HCT116 (cell line): ENCODE measurements around the gene SNAP29. TPM values are rescaled to one million over a fixed set of nuclear protein-coding genes. Genes with fewer than 3 reads are reported as not detected.

Source experiments
- ATAC-seq: fragments of 200-7000 bp; cut with Tn5 transposase; 2 replicates; pipeline ENCODE4 v1.9.1; 2020; ENCODE audit warnings: mild to moderate bottlenecking, moderate library complexity
- Bru-seq: library from RNA; stranded (reverse); fragments of 400-500 nt; gene quantifications from one replicate; lab custom pipeline; 2021; lab: Mats Ljungman, UMichigan
- BruChase-seq, 2 experiments: library from RNA; stranded (reverse); fragments of 400-500 nt; gene quantifications; one replicate each; lab custom pipeline; 2021; lab: Mats Ljungman, UMichigan
- BruUV-seq: library from RNA; stranded (reverse); fragments of 400-500 nt; replicated peaks from 2 replicates; lab custom pipeline; 2021; lab: Mats Ljungman, UMichigan
- CTCF ChIA-PET: fragments of 300-600 bp; sonication (Branson Sonifier 250); formaldehyde crosslinking; loops from one replicate; lab custom pipeline; 2021; ENCODE audit warnings: antibody characterized with exemption; lab: Charles Lee
- POLR2A ChIA-PET: fragments of 300-600, 350-600 bp; sonication (Branson Sonifier 250); formaldehyde crosslinking; loops from one replicate; lab custom pipeline; 2021; ENCODE audit warnings: antibody characterized with exemption; lab: Charles Lee
- RAD21 ChIA-PET, 2 experiments: fragments of 300-600 bp; sonication (Branson Sonifier 250); formaldehyde crosslinking; loops; one replicate each; lab custom pipeline; 2023; ENCODE audit warnings: low total read pairs in 2 of 2; ENCODE audit not compliant: uncharacterized antibody in 2 of 2, unreplicated experiment in 2 of 2, low non-redundant PET in 1 of 2; lab: Charles Lee
- DNase-seq: peaks from one replicate; pipeline ENCODE4 v3.0.0-alpha.2; 2010; ENCODE audit warnings: low read depth, low spot score
- H2AFZ ChIP-seq: fragments of 200-600 bp; shearing (Covaris generic), sonication (generic); 2 replicates; pipeline ENCODE4 v1.6.1; 2017; ENCODE audit warnings: low read depth, mixed run types, mixed read lengths, antibody characterized with exemption, low read length; ENCODE audit not compliant: poor library complexity, severe bottlenecking
- H3K27ac ChIP-seq: 2 replicates; pipeline ENCODE4 v1.5.1; 2012; ENCODE audit warnings: low read depth, low read length
- H3K27me3 ChIP-seq: fragments of 200-600 bp; sonication (generic); 2 replicates; pipeline ENCODE4 v1.6.1; 2016; ENCODE audit warnings: mixed run types, low read length, mixed read lengths; ENCODE audit not compliant: insufficient read depth
- H3K36me3 ChIP-seq, 2 experiments: fragments of 200-500 bp in 1 of 2; fragments of 200-600 bp in 1 of 2; sonication (Bioruptor generic) in 1 of 2; sonication (generic) in 1 of 2; 2 replicates each; pipeline versions ENCODE4 v1.5.1 to v1.6.1; 2014 to 2016; ENCODE audit warnings: low read length in 2 of 2, inconsistent platforms in 1 of 2, mixed read lengths in 1 of 2, mixed run types in 1 of 2; ENCODE audit not compliant: insufficient read depth in 2 of 2, control insufficient read depth in 1 of 2
- H3K4me1 ChIP-seq, 2 experiments: fragments of 200-600 bp in 1 of 2; sonication (generic) in 1 of 2; 2 replicates each; pipeline versions ENCODE4 v1.5.1 to v1.6.1; 2012 to 2017; ENCODE audit warnings: low read length in 2 of 2, inconsistent platforms in 1 of 2, mild to moderate bottlenecking in 1 of 2, mixed read lengths in 1 of 2, mixed run types in 1 of 2, moderate library complexity in 1 of 2; ENCODE audit not compliant: insufficient read depth in 2 of 2, control insufficient read depth in 1 of 2
- H3K4me2 ChIP-seq: fragments of 200-600 bp; sonication (generic); 2 replicates; pipeline ENCODE4 v1.6.1; 2017; ENCODE audit warnings: mixed run types, low read length, mixed read lengths
- H3K4me3 ChIP-seq, 2 experiments: fragments of 200-600 bp in 1 of 2; sonication (generic) in 1 of 2; replicated peaks in 1 of 2; 2 replicates each; pipeline ENCODE4 v1.5.1; 2011 to 2016; ENCODE audit warnings: low read length in 2 of 2, control low read depth in 1 of 2, low read depth in 1 of 2, mild to moderate bottlenecking in 1 of 2, mixed read lengths in 1 of 2, mixed run types in 1 of 2
- H3K79me2 ChIP-seq: fragments of 200-600 bp; sonication (generic); 2 replicates; pipeline ENCODE4 v1.6.1; 2017; ENCODE audit warnings: mild to moderate bottlenecking, mixed run types, low read length, moderate library complexity, mixed read lengths; ENCODE audit not compliant: insufficient read depth
- H3K9ac ChIP-seq: fragments of 200-600 bp; sonication (generic); 2 replicates; pipeline ENCODE4 v1.6.1; 2016; ENCODE audit warnings: low read length, mixed read lengths
- H3K9me2 ChIP-seq: fragments of 200-600 bp; sonication (generic), shearing (Covaris generic); 2 replicates; pipeline ENCODE4 v1.6.1; 2017; ENCODE audit warnings: mixed run types, mild to moderate bottlenecking, moderate library complexity; ENCODE audit not compliant: insufficient read depth
- H3K9me3 ChIP-seq, 2 experiments: fragments of 200-500 bp in 1 of 2; fragments of 200-600 bp in 1 of 2; sonication (Bioruptor generic) in 1 of 2; sonication (generic) in 1 of 2; 2 replicates each; pipeline ENCODE4 v1.6.1; 2014 to 2017; ENCODE audit warnings: low read length in 2 of 2, mixed read lengths in 2 of 2, inconsistent platforms in 1 of 2, low read depth in 1 of 2, mild to moderate bottlenecking in 1 of 2, mixed run types in 1 of 2, moderate library complexity in 1 of 2; ENCODE audit not compliant: control insufficient read depth in 1 of 2, insufficient read depth in 1 of 2
- H4K20me1 ChIP-seq: fragments of 200-600 bp; sonication (generic), shearing (Covaris generic); 2 replicates; pipeline ENCODE4 v1.6.1; 2017; ENCODE audit warnings: mixed run types, mild to moderate bottlenecking, moderate library complexity; ENCODE audit not compliant: insufficient read depth
- CBX3 ChIP-seq: IDR thresholded peaks from 2 replicates; pipeline ENCODE4 v1.6.1; 2012; ENCODE audit warnings: low read depth
- EZH2 ChIP-seq: fragments of 200-600 bp; sonication (generic); IDR thresholded peaks from 2 replicates; pipeline ENCODE4 v1.6.1; 2017; ENCODE audit warnings: antibody characterized with exemption, mixed run types
- EZH2phosphoT487 ChIP-seq: fragments of 200-600 bp; IDR thresholded peaks from 2 replicates; pipeline ENCODE4 v1.6.1; 2018; ENCODE audit warnings: antibody characterized with exemption, borderline replicate concordance
- FOSL1 ChIP-seq: IDR thresholded peaks from 2 replicates; pipeline ENCODE4 v1.6.1; 2012; ENCODE audit warnings: low read depth
- JUND ChIP-seq: IDR thresholded peaks from 2 replicates; pipeline ENCODE4 v1.6.1; 2012
- POLR2A ChIP-seq: IDR thresholded peaks from 2 replicates; pipeline ENCODE4 v1.7.0; 2011; ENCODE audit warnings: borderline replicate concordance; ENCODE audit not compliant: insufficient read depth, insufficient read length; ENCODE audit errors: extremely low read depth
- POLR2AphosphoS5 ChIP-seq: IDR thresholded peaks from 2 replicates; pipeline ENCODE4 v1.6.1; 2011; ENCODE audit warnings: mild to moderate bottlenecking, low read depth, low read length, moderate library complexity
- RAD21 ChIP-seq: IDR thresholded peaks from 2 replicates; pipeline ENCODE4 v1.6.1; 2012; ENCODE audit warnings: low read depth, mild to moderate bottlenecking
- SIN3A ChIP-seq: IDR thresholded peaks from 2 replicates; pipeline ENCODE4 v1.6.1; 2012; ENCODE audit warnings: low read depth
- SRF ChIP-seq: IDR thresholded peaks from 2 replicates; pipeline ENCODE4 v1.6.1; 2012; ENCODE audit warnings: low read depth
- TCF7L2 ChIP-seq: IDR thresholded peaks from 2 replicates; pipeline ENCODE4 v1.7.0; 2011; ENCODE audit warnings: borderline replicate concordance, inconsistent platforms; ENCODE audit not compliant: insufficient read depth, insufficient read length; ENCODE audit errors: extremely low read depth
- YY1 ChIP-seq: IDR thresholded peaks from 2 replicates; pipeline ENCODE4 v1.6.1; 2011; ENCODE audit warnings: low read length, low read depth, moderate library complexity, mild to moderate bottlenecking; ENCODE audit not compliant: insufficient replicate concordance; ENCODE audit errors: extremely low read depth
- ZFX ChIP-seq: fragments of 450-650 bp; IDR thresholded peaks from 2 replicates; pipeline ENCODE4 v1.6.1; 2017
- ZNF274 ChIP-seq: fragments of 200-500 bp; sonication (Bioruptor generic); IDR thresholded peaks from 2 replicates; pipeline ENCODE4 v1.6.1; 2014; ENCODE audit warnings: mild to moderate bottlenecking, low read depth, low read length, inconsistent platforms
- intact Hi-C: fragments of 100-400 bp; cut with micrococcal nuclease; formaldehyde crosslinking; loops from 2 replicates; pipeline ENCODE4 v1.10.0; 2022
- long read RNA-seq: library from polyadenylated mRNA; unstranded; transcript quantifications from one replicate; pipeline ENCODE4 v2.0.0, GENCODE V29; 2021; ENCODE audit not compliant: unreplicated experiment
- polyA plus RNA-seq: library from polyadenylated mRNA; unstranded; fragments of >200 nt; gene quantifications from 2 replicates; pipeline ENCODE4 v1.2.1, GENCODE V29; 2012; ENCODE audit warnings: missing spikeins
- total RNA-seq: library from RNA; stranded (reverse); gene quantifications from one replicate; pipeline ENCODE4 v1.2.1, GENCODE V29; 2021; ENCODE audit not compliant: unreplicated experiment
- TF ChIP-seq, protein P1 (sequence below), 3 experiments: fragments of 200-600 bp in 1 of 3; sonication (generic) in 1 of 3; IDR thresholded peaks in 2 of 3; conservative IDR thresholded peaks in 1 of 3; 2 replicates each; pipeline ENCODE4 v1.5.1; 2012 to 2017; ENCODE audit warnings: low read depth in 2 of 3, low read length in 2 of 3, antibody characterized with exemption in 1 of 3, borderline replicate concordance in 1 of 3, control low read depth in 1 of 3, mild to moderate bottlenecking in 1 of 3, mixed read lengths in 1 of 3, mixed run types in 1 of 3, moderate library complexity in 1 of 3; ENCODE audit not compliant: insufficient read depth in 1 of 3
- TF ChIP-seq, protein P2 (sequence below): IDR thresholded peaks from 2 replicates; pipeline ENCODE4 v1.6.1; 2012
- TF ChIP-seq, protein P3 (sequence below): IDR thresholded peaks from 2 replicates; pipeline ENCODE4 v1.6.1; 2011; ENCODE audit warnings: mild to moderate bottlenecking, low read length, moderate library complexity; ENCODE audit not compliant: insufficient replicate concordance; ENCODE audit errors: extremely low read depth
- TF ChIP-seq, protein P4 (sequence below): IDR thresholded peaks from 2 replicates; pipeline ENCODE4 v1.6.1; 2012

Gene SNAP29
- total RNA-seq (27.3 TPM), Bru-seq, nascent RNA (percentile 61 among the genes with signal in this experiment), BruChase-seq, experiment 1, labeled RNA remaining after a 6-hour chase (percentile 84 among the genes with signal in this experiment), BruChase-seq, experiment 2, labeled RNA remaining after a 2-hour chase (percentile 66 among the genes with signal in this experiment)
- polyA plus RNA-seq, result 16.8 and 22.0 TPM in 2 replicates
- long read RNA-seq, full-length matches to known transcripts, result 27 of 61 reads
- long read RNA-seq, partial matches to known transcripts, result 13 of 61 reads
- long read RNA-seq, other reads (novel, unspliced or antisense), result 21 of 61 reads

DNA sequence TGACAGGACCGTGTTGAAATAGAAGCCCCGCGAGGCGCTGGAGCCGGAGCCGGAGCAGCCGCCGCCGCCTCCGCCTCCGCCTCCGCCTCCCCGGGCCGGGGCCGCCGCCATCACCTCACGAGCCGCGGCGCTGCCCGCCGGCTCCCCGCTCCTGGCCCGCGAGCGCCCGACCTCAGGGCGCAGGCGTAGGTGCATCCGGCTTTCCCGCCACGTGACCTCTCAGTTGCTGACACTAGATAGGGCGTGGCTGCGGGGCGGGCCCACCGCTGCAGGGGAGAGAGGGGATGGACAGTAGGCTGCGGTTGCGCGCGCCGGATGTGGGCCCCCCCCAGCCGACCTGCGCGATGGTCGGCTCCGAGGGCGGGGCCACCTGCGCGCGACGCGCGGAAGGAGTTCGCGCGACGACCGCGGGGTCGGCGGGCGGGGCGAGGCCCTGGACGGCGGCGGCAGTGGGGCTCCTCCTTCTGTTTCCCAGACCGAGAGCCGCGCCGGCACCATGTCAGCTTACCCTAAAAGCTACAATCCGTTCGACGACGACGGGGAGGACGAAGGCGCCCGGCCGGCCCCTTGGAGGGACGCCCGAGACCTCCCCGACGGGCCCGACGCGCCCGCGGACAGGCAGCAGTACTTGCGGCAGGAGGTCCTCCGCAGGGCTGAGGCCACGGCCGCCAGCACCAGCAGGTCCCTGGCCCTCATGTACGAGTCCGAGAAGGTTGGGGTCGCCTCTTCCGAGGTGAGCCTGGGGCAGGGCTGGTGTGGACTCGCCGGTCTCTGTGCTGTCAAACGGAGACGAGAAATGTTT is at the start of gene SNAP29, which contains the start of gene PI4KA:
Gene SNAP29 (plus strand): TSS at position 393 of the 802 bp plus-strand sequence. CDS start 104 bp downstream, at position 497.
Gene PI4KA (minus strand): TSS at position 197 of the 802 bp plus-strand sequence. CDS start 86 bp downstream, at position 111.
- H4K20me1 ChIP-seq, result no peaks in the 10 kb centered on the region; the same call in 1 of the 2 replicates
- H3K27ac ChIP-seq, result peak within 1 kb of the TSS; percentile 80
- DNase-seq, result peak; percentile 93
- ChIA-PET CTCF (interaction anchor here (1.6 kb wide), 1 partner anchor 27 kb away, joined by 5 read pairs; no protein-coding TSS in a partner anchor), POLR2A (interaction anchor here (0.7 kb wide), 1 partner anchor 13 kb away, joined by 3 read pairs; no protein-coding TSS in a partner anchor), RAD21 (no interaction called here)
- peaks cover 14 to 17% of the 10 kb centered on the region in 2 experiments for H3K4me1 ChIP-seq
- no peaks in the 10 kb centered on the region for H3K9me2 ChIP-seq
- peaks cover 44% of the 10 kb centered on the region for H3K79me2 ChIP-seq
- BruUV-seq, result no TSS peak
- 0 out of 4 replicates have a peak, but pooled peaks cover 0 to 6% of the 10 kb centered on the region in 2 experiments for H3K36me3 ChIP-seq
- H3K4me2 ChIP-seq, result peak within 1 kb of the TSS; percentile 75
- intact Hi-C loops, result no loop called here
- H3K9ac ChIP-seq, result peak within 1 kb of the TSS; percentile 88
- peak within 1 kb of the TSS; percentile 88 to 99 for H3K4me3 ChIP-seq
- no peaks in the 10 kb centered on the region for H3K9me3 ChIP-seq
- H2AFZ ChIP-seq, result no peak within 1 kb of the TSS
- H3K27me3 ChIP-seq, result no peaks in the 10 kb centered on the region
- peak; percentile 93 for ATAC-seq
- TF ChIP-seq, protein P1, sequence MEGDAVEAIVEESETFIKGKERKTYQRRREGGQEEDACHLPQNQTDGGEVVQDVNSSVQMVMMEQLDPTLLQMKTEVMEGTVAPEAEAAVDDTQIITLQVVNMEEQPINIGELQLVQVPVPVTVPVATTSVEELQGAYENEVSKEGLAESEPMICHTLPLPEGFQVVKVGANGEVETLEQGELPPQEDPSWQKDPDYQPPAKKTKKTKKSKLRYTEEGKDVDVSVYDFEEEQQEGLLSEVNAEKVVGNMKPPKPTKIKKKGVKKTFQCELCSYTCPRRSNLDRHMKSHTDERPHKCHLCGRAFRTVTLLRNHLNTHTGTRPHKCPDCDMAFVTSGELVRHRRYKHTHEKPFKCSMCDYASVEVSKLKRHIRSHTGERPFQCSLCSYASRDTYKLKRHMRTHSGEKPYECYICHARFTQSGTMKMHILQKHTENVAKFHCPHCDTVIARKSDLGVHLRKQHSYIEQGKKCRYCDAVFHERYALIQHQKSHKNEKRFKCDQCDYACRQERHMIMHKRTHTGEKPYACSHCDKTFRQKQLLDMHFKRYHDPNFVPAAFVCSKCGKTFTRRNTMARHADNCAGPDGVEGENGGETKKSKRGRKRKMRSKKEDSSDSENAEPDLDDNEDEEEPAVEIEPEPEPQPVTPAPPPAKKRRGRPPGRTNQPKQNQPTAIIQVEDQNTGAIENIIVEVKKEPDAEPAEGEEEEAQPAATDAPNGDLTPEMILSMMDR (IDR thresholded peaks at IDR 0.05 in 2 of 3, conservative IDR thresholded peaks at IDR 0.05 in 1 of 3; ENCODE audit: borderline replicate concordance in 1 of 3, insufficient read depth in 1 of 3, low read depth in 2 of 3, low read length in 2 of 3), result no peak
- TF ChIP-seq EZH2phosphoT487, result no peak
- TF ChIP-seq POLR2A, result peak; percentile 40
- peak; percentile 83 for TF ChIP-seq ZFX
- no peak for TF ChIP-seq RAD21
- no peak for TF ChIP-seq CBX3
- TF ChIP-seq SRF, result no peak; the same call in 1 of the 2 replicates
- TF ChIP-seq, protein P2, sequence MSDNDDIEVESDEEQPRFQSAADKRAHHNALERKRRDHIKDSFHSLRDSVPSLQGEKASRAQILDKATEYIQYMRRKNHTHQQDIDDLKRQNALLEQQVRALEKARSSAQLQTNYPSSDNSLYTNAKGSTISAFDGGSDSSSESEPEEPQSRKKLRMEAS, result peak; percentile 96
- no peak for TF ChIP-seq ZNF274
- TF ChIP-seq SIN3A, result peak; percentile 72
- no peak for TF ChIP-seq EZH2
- TF ChIP-seq, protein P3, sequence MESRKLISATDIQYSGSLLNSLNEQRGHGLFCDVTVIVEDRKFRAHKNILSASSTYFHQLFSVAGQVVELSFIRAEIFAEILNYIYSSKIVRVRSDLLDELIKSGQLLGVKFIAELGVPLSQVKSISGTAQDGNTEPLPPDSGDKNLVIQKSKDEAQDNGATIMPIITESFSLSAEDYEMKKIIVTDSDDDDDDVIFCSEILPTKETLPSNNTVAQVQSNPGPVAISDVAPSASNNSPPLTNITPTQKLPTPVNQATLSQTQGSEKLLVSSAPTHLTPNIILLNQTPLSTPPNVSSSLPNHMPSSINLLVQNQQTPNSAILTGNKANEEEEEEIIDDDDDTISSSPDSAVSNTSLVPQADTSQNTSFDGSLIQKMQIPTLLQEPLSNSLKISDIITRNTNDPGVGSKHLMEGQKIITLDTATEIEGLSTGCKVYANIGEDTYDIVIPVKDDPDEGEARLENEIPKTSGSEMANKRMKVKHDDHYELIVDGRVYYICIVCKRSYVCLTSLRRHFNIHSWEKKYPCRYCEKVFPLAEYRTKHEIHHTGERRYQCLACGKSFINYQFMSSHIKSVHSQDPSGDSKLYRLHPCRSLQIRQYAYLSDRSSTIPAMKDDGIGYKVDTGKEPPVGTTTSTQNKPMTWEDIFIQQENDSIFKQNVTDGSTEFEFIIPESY, result peak; percentile 61
- TF ChIP-seq POLR2AphosphoS5, result peak; percentile 61
- TF ChIP-seq JUND, result peak; percentile 83
- peak; percentile 52 for TF ChIP-seq YY1
- peak; percentile 70 for TF ChIP-seq TCF7L2
- TF ChIP-seq FOSL1, result no peak
- TF ChIP-seq, protein P4, sequence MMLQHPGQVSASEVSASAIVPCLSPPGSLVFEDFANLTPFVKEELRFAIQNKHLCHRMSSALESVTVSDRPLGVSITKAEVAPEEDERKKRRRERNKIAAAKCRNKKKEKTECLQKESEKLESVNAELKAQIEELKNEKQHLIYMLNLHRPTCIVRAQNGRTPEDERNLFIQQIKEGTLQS, result no peak
